ENCODE data around the gene ETFDH. TPM values are rescaled to one million over a fixed set of nuclear protein-coding genes. Genes with fewer than 3 reads are reported as not detected.
A peak's percentile ranks its signal among the peaks of the same experiment; 100 is the strongest.
"Not testable (repeated sequence)": the region's sequence is repeated elsewhere in the genome, so short reads cannot be mapped to it uniquely, and the experiment has no call there.

The ETFDH gene
- total and polyA plus RNA-seq, 2 experiments from 2014 or later: 15.6 to 21.7 TPM

DNA sequence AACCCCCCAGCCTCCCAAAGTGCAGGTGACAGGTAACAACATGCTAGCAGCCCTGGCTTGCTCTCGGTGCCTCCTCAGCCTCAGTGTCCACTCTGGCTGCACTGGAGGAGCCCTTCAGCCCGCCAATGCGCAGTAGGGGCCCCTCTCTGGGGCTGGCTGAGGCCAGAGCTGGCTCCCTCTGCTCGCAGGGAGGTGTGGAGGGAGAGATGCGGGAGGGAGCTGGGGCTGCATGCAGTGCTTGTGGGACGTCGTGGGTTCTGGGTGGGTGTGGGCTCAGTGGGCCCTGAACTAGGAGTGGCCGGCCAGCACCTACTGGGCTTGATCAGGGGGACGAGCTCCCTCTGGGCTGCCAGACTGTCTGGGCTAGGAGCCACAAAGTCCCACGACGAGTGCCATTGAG lies 14.8 kb upstream of the ETFDH start:
- DNase-seq (ENCODE audit: low read depth in 1 of 2, low spot score in 1 of 2): no peak
- Histone ChIP-seq H3K27ac (no peak overlapping the region), H3K4me3 (no peak overlapping the region), H3K4me1 (ENCODE audit: low read depth) (no peaks in the 10 kb centered on the region), H3K9me3 (ENCODE audit: low read depth) (no peaks in the 10 kb centered on the region), H3K36me3 (no peaks in the 10 kb centered on the region), H3K27me3 (no peaks in the 10 kb centered on the region)
- TF ChIP-seq, protein P1, sequence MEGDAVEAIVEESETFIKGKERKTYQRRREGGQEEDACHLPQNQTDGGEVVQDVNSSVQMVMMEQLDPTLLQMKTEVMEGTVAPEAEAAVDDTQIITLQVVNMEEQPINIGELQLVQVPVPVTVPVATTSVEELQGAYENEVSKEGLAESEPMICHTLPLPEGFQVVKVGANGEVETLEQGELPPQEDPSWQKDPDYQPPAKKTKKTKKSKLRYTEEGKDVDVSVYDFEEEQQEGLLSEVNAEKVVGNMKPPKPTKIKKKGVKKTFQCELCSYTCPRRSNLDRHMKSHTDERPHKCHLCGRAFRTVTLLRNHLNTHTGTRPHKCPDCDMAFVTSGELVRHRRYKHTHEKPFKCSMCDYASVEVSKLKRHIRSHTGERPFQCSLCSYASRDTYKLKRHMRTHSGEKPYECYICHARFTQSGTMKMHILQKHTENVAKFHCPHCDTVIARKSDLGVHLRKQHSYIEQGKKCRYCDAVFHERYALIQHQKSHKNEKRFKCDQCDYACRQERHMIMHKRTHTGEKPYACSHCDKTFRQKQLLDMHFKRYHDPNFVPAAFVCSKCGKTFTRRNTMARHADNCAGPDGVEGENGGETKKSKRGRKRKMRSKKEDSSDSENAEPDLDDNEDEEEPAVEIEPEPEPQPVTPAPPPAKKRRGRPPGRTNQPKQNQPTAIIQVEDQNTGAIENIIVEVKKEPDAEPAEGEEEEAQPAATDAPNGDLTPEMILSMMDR (IDR thresholded peaks at IDR 0.05; ENCODE audit: low read depth, low read length): no peak

DNA sequence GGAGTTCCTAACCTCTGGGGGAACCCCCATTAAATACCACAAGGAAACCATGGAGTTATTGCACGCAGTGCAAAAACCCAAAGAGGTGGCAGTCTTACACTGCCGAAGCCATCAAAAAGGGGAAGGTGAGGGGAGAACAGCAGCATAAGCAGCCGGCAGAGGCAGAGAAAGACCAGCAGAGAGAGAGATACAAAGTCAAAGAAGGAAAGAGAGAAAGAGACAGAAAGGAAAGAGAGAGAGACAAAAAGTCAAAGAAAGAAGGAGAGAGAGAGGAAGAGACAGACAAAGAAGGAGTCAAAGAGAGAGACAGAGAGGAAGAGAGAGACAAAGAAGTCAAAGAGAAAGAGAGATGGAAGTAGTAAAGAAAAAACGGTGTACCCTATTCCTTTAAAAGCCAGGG lies 8.8 kb upstream of the ETFDH start:
- H3K9me3 ChIP-seq (ENCODE audit: low read depth); DNase-seq (ENCODE audit: low read depth in 1 of 2, low spot score in 1 of 2); H3K27me3 ChIP-seq; H3K4me1 ChIP-seq (ENCODE audit: low read depth); H3K27ac ChIP-seq; H3K36me3 ChIP-seq; H3K4me3 ChIP-seq: not testable (repeated sequence)

DNA sequence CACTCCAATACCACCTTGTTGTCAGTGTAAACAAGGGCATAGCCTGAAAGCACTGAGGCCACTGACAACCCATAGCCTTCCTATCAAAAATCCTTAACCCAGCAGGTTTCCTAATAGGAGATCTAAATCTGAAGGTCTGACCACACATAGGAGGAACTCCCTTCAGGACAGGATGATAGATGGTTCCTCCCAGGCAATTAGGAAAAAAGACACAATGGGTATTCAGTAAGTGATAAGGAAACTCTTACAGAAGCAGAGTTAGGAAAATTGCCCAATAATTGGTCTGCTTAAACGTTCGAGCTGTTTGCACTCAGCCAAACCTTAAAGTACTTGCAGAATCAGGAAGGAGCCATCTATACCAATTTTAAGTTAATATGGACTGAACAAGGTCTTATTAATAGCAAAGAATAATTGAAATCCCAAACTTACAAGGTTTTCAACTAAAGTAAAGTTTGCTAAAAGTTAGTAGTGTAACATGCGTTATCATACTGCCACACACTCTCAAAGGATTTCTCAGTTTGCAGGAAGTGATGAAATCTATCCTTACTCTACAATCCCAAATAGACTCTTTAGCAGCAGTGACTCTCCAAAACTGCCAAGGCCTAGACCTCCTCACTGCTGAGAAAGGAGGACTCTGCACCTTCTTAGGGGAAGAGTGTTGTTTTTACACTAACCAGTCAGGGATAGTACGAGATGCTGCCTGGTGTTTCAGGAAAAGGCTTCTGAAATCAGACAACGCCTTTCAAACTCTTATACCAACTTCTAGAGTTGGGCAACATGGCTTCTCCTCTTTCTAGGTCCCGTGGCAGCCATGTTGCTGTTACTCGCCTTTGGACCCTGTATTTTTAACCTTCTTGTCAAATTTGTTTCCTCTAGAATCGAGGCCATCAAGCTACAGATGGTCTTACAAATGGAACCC lies 8.1 kb upstream of the ETFDH start:
- not testable (repeated sequence) for H3K9me3 ChIP-seq (ENCODE audit: low read depth); H3K36me3 ChIP-seq; H3K27ac ChIP-seq; H3K27me3 ChIP-seq; H3K4me3 ChIP-seq; H3K4me1 ChIP-seq (ENCODE audit: low read depth)
- DNase-seq (ENCODE audit: low read depth in 1 of 2, low spot score in 1 of 2): peak in 1 of 2 donors; percentile 64

DNA sequence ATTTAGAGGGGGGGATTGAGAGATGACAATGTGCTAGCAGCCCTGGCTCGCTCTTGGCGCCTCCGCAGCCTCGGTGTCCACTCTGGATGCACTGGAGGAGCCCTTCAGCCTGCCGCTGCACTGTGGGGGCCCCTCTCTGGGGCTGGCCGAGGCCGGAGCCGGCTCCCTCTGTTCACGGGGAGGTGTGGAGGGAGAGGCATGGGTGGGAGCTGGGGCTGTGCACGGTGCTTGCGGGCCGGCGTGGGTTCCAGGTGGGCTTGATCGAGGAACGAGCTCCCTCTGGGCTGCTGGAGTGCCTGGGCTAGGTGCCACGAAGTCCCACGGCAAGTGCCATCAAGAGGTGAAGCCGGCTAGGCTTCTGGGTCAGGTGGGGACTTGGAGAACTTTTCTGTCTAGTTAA lies 7.3 kb upstream of the ETFDH start:
- DNase-seq (ENCODE audit: low read depth in 1 of 2, low spot score in 1 of 2): no peak
- H3K27ac ChIP-seq: no peak overlapping the region
- TF ChIP-seq, protein P1 (IDR thresholded peaks at IDR 0.05; ENCODE audit: low read depth, low read length): no peak

DNA sequence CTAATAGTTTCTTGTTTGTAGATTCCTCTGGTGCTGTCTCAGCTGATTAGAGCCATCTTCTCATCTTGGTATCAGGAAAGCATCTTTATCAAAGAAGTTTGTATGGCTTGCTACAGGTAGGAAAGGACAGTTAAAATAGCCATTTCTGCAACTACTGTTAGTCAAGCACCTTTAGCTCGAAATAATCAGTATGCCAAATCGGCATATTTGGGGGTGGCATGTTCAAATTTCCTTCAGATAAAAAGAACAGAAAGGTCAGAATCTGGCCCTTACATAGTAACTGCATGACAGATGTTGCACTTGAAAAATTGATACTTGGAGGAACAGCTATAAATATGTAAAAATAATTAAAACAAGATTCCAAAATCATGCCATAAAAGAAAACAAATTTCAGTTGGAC lies 5.2 kb upstream of the ETFDH start:
- Histone ChIP-seq H3K4me1 (ENCODE audit: low read depth) (no peaks in the 10 kb centered on the region), H3K36me3 (no peaks in the 10 kb centered on the region), H3K27ac (no peak overlapping the region), H3K9me3 (ENCODE audit: low read depth) (no peaks in the 10 kb centered on the region), H3K4me3 (no peak overlapping the region), H3K27me3 (no peaks in the 10 kb centered on the region)
- TF ChIP-seq, protein P1 (IDR thresholded peaks at IDR 0.05; ENCODE audit: low read depth, low read length): no peak
- no peak for DNase-seq (ENCODE audit: low read depth in 1 of 2, low spot score in 1 of 2)

More for the DNA sequence above, 7.3 kb upstream of the ETFDH start:
- Histone ChIP-seq H3K4me1 (ENCODE audit: low read depth) (no peaks in the 10 kb centered on the region), H3K4me3 (no peak overlapping the region), H3K36me3 (no peaks in the 10 kb centered on the region), H3K9me3 (ENCODE audit: low read depth) (no peaks in the 10 kb centered on the region), H3K27me3 (no peaks in the 10 kb centered on the region)

DNA sequence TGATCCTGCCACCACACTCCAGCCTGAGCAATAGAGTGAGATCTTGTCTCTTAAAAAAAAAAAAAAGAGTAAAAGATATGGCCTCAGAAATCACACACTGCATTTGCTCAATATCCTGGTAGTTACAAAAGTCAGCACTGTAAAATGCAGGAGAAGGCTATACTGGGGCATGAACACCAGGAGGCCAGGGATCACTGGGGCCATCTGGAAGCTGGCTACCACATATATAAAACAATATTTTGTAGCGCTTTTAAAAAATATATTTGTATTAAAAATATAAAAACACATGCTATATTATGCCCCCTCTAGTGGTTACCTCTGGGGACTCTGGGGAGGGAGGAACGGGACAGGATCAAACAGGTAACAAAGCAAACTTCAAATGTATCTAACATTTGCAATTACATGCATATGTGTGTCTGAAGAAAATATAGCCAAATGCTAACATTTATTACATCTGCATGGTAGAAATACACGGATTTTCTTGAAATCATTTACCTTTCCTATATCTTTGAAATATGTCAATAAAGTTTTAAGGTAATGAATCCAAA lies 4.4 kb upstream of the ETFDH start:
- peak; percentile 22 to 62 for DNase-seq (ENCODE audit: low read depth in 1 of 2, low spot score in 1 of 2)
- Histone ChIP-seq H3K9me3 (ENCODE audit: low read depth) (no peaks in the 10 kb centered on the region), H3K27me3 (no peaks in the 10 kb centered on the region), H3K4me1 (ENCODE audit: low read depth) (peaks cover under 1% of the 10 kb centered on the region), H3K4me3 (no peak overlapping the region), H3K27ac (no peak overlapping the region), H3K36me3 (no peaks in the 10 kb centered on the region)
- TF ChIP-seq, protein P1 (IDR thresholded peaks at IDR 0.05; ENCODE audit: low read depth, low read length): peak; percentile 75
